ENCODE data around the gene NAALADL2.

NAALADL2 gene

DNA sequence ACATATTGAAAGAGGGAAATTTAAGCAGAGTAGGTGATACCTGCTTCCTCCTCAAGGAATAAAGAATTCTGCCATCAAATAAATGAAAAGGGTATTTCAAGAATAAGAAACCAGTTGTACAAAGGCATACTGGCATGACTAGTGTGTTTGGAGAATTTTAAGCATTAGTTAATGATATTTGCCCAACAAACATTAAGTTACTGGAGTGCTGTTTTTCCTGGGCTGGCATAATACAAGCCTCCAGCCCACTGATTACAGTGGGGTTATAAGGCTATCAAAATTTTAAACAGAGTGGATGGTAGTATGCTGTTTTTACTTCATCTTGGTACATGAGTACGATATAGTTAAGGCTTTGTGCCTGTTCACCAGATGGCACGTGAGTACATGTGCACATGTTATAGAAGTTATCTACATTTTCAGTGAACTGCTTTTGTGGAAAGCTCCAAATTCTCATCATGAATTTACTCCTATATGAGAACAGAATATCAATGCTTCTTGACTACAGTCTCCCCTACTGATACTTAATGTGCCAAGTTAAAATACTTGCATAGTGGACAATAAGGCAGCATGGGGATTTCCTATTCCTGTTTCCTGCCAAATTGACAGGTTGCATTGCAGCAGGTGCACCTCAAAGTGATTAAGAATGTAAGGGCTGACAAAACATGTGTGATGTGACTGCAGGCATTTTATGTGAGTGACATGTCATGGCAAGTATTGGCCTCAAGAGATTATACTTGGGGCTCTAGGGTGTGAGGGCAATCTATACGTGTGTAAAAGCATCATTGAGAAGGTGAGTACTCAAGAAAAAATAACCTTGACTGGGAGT, 14.9 kb downstream of the NAALADL2 start:
- H2AFZ ChIP-seq (ENCODE audit: low read depth, low read length), result no peak overlapping the region
- H3K27me3 ChIP-seq (ENCODE audit: insufficient read depth, low read length, poor library complexity), result no peaks in the 10 kb centered on the region
- DNase-seq (no peak), ATAC-seq (ENCODE audit: insufficient read depth, low read depth) (no peak)
- no peak overlapping the region for H3K4me2 ChIP-seq (ENCODE audit: insufficient read depth, low read length)
- no peaks in the 10 kb centered on the region for H3K9me3 ChIP-seq (ENCODE audit: insufficient read depth, low read length, severe bottlenecking)
- H3K4me1 ChIP-seq (ENCODE audit: insufficient read depth, low read length), result no peaks in the 10 kb centered on the region
- no peaks in the 10 kb centered on the region for H3K79me2 ChIP-seq (ENCODE audit: insufficient read depth, low read length)
- no peak overlapping the region for H3K27ac ChIP-seq (ENCODE audit: low read length)
- H3K9ac ChIP-seq (ENCODE audit: low read depth, low read length), result no peak overlapping the region
- no peak overlapping the region for H3K4me3 ChIP-seq (ENCODE audit: low read depth in 1 of 2, low read length in 2 of 2)
- H3K36me3 ChIP-seq (ENCODE audit: insufficient read depth, low read length), result no peaks in the 10 kb centered on the region
- H4K20me1 ChIP-seq (ENCODE audit: insufficient read depth, low read length), result no peaks in the 10 kb centered on the region
- no peak for TF ChIP-seq EZH2 (IDR thresholded peaks at IDR 0.05; ENCODE audit: borderline replicate concordance, low read depth, low read length, severe bottlenecking)

- Histone ChIP-seq H3K9ac (ENCODE audit: low read depth, low read length) (no peak overlapping the region), H3K36me3 (ENCODE audit: insufficient read depth, low read length) (no peaks in the 10 kb centered on the region), H3K27me3 (ENCODE audit: insufficient read depth, low read length, poor library complexity) (no peaks in the 10 kb centered on the region), H3K4me3 (ENCODE audit: low read depth in 1 of 2, low read length in 2 of 2) (no peak overlapping the region), H3K4me1 (ENCODE audit: insufficient read depth, low read length) (no peaks in the 10 kb centered on the region), H3K27ac (ENCODE audit: low read length) (no peak overlapping the region), H3K79me2 (ENCODE audit: insufficient read depth, low read length) (no peaks in the 10 kb centered on the region), H4K20me1 (ENCODE audit: insufficient read depth, low read length) (no peaks in the 10 kb centered on the region), H2AFZ (ENCODE audit: low read depth, low read length) (no peak overlapping the region), H3K9me3 (ENCODE audit: insufficient read depth, low read length, severe bottlenecking) (no peaks in the 10 kb centered on the region), H3K4me2 (ENCODE audit: insufficient read depth, low read length) (no peak overlapping the region)
- DNase-seq (no peak), ATAC-seq (ENCODE audit: insufficient read depth, low read depth) (no peak)
- TF ChIP-seq EZH2 (IDR thresholded peaks at IDR 0.05; ENCODE audit: borderline replicate concordance, low read depth, low read length, severe bottlenecking), result no peak
- TF ChIP-seq, protein P1, sequence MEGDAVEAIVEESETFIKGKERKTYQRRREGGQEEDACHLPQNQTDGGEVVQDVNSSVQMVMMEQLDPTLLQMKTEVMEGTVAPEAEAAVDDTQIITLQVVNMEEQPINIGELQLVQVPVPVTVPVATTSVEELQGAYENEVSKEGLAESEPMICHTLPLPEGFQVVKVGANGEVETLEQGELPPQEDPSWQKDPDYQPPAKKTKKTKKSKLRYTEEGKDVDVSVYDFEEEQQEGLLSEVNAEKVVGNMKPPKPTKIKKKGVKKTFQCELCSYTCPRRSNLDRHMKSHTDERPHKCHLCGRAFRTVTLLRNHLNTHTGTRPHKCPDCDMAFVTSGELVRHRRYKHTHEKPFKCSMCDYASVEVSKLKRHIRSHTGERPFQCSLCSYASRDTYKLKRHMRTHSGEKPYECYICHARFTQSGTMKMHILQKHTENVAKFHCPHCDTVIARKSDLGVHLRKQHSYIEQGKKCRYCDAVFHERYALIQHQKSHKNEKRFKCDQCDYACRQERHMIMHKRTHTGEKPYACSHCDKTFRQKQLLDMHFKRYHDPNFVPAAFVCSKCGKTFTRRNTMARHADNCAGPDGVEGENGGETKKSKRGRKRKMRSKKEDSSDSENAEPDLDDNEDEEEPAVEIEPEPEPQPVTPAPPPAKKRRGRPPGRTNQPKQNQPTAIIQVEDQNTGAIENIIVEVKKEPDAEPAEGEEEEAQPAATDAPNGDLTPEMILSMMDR (IDR thresholded peaks at IDR 0.05; ENCODE audit: borderline replicate concordance, extremely low read depth, low read length, poor library complexity, severe bottlenecking), result no peak
These were observed 23.7 kb downstream of the NAALADL2 start for GRCh38 chr3:174882789-174883188.

GRCh38 chr3:174883881-174884675, 24.9 kb downstream of the NAALADL2 start:
- DNase-seq (no peak), ATAC-seq (ENCODE audit: insufficient read depth, low read depth) (no peak)
- Histone ChIP-seq H3K36me3 (ENCODE audit: insufficient read depth, low read length) (no peaks in the 10 kb centered on the region), H3K27ac (ENCODE audit: low read length) (no peak overlapping the region), H3K27me3 (ENCODE audit: insufficient read depth, low read length, poor library complexity) (no peaks in the 10 kb centered on the region), H3K4me3 (ENCODE audit: low read depth in 1 of 2, low read length in 2 of 2) (no peak overlapping the region), H3K79me2 (ENCODE audit: insufficient read depth, low read length) (no peaks in the 10 kb centered on the region), H3K4me1 (ENCODE audit: insufficient read depth, low read length) (no peaks in the 10 kb centered on the region), H3K9me3 (ENCODE audit: insufficient read depth, low read length, severe bottlenecking) (no peaks in the 10 kb centered on the region), H4K20me1 (ENCODE audit: insufficient read depth, low read length) (no peaks in the 10 kb centered on the region), H3K9ac (ENCODE audit: low read depth, low read length) (no peak overlapping the region), H3K4me2 (ENCODE audit: insufficient read depth, low read length) (no peak overlapping the region), H2AFZ (ENCODE audit: low read depth, low read length) (no peak overlapping the region)
- TF ChIP-seq, protein P1 (IDR thresholded peaks at IDR 0.05; ENCODE audit: borderline replicate concordance, extremely low read depth, low read length, poor library complexity, severe bottlenecking), result no peak
- no peak for TF ChIP-seq EZH2 (IDR thresholded peaks at IDR 0.05; ENCODE audit: borderline replicate concordance, low read depth, low read length, severe bottlenecking)

All from DND-41 (cell line).